HEK293T (cell line): ENCODE results near the gene LMX1B.

Source experiments
- ARNT ChIP-seq: fragments of 450-650 bp; IDR thresholded peaks from 2 replicates; pipeline ENCODE4 v1.6.1; 2017; ENCODE audit warnings: mild to moderate bottlenecking
- BHLHE40 ChIP-seq: fragments of 450-650 bp; IDR thresholded peaks from 2 replicates; pipeline ENCODE4 v1.6.1; 2016; ENCODE audit warnings: mild to moderate bottlenecking, moderate library complexity, borderline replicate concordance
- ELF4 ChIP-seq: fragments of 450-650 bp; IDR thresholded peaks from 2 replicates; pipeline ENCODE4 v1.6.1; 2017; ENCODE audit warnings: antibody characterized with exemption
- FOXM1 ChIP-seq: fragments of 450-650 bp; IDR thresholded peaks from 2 replicates; pipeline ENCODE4 v1.6.1; 2017; ENCODE audit warnings: mild to moderate bottlenecking, borderline replicate concordance
- HDGF ChIP-seq: fragments of 450-650 bp; IDR thresholded peaks from 2 replicates; pipeline ENCODE4 v1.6.1; 2017; ENCODE audit warnings: antibody characterized with exemption, borderline replicate concordance
- L3MBTL2 ChIP-seq: fragments of 450-650 bp; conservative IDR thresholded peaks from 2 replicates; pipeline ENCODE4 v1.6.1; 2016; ENCODE audit warnings: mild to moderate bottlenecking
- NFRKB ChIP-seq: fragments of 450-650 bp; IDR thresholded peaks from 2 replicates; pipeline ENCODE4 v1.6.1; 2016; ENCODE audit warnings: mild to moderate bottlenecking, moderate library complexity
- SP1 ChIP-seq: fragments of 450-650 bp; IDR thresholded peaks from 2 replicates; pipeline ENCODE4 v1.6.1; 2017
- SUZ12 ChIP-seq: fragments of 450-650 bp; IDR thresholded peaks from 2 replicates; pipeline ENCODE4 v1.6.1; 2016; ENCODE audit warnings: mild to moderate bottlenecking
- ZNF384 ChIP-seq: fragments of 450-650 bp; IDR thresholded peaks from 2 replicates; pipeline ENCODE4 v1.6.1; 2016

- TF ChIP-seq L3MBTL2 = no peak
- no peak for TF ChIP-seq ELF4
- TF ChIP-seq BHLHE40 = no peak
- TF ChIP-seq FOXM1 = no peak
- no peak for TF ChIP-seq ZNF384
- no peak for TF ChIP-seq HDGF
- no peak for TF ChIP-seq SP1
- no peak for TF ChIP-seq NFRKB
- TF ChIP-seq ARNT = no peak
- TF ChIP-seq SUZ12 = no peak
These were observed 9.6 kb downstream of the LMX1B start for GRCh38 chr9:126623314-126623666.
